KOPT-K1 (cell line): ENCODE data around the gene EXD3.

Experiments used
- H3K27ac ChIP-seq: fragments of 200-600 bp; sonication (generic); 2 replicates; pipeline ENCODE4 v1.5.1; 2016; ENCODE audit warnings: antibody characterized with exemption, mild to moderate bottlenecking, low read depth, low read length; ENCODE audit not compliant: poor library complexity, severe bottlenecking
- H3K36me3 ChIP-seq: fragments of 200-600 bp; sonication (generic); 2 replicates; pipeline ENCODE4 v1.5.1; 2017; ENCODE audit warnings: antibody characterized with exemption, mild to moderate bottlenecking, low read length, moderate library complexity; ENCODE audit not compliant: insufficient read depth
- H3K9me3 ChIP-seq: fragments of 200-600 bp; sonication (generic); 2 replicates; pipeline ENCODE4 v1.5.1; 2017; ENCODE audit warnings: antibody characterized with exemption, low read length, mild to moderate bottlenecking; ENCODE audit not compliant: insufficient read depth, poor library complexity, severe bottlenecking

Gene EXD3

DNA sequence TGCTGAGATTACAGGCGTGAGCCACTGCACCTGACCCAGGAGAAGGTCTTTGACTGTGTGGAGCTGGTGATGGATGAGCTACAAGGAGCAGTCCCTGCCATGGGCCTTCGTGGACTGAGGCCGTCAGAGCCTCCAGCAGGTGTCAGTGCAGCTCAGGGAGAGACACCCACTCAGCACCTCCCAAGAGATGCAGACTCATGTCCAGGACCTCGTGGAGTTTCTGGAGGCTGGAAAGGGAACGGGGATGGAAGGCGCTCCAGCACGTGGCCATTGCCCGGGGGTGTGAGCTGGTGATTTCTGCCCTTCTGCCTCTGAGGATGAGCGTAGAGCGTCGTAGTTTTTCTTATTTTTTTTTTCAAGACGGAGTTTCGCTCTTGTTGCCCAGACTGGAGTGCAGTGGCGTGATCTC lies 136.0 kb downstream of the EXD3 start:
- no peaks in the 10 kb centered on the region for H3K9me3 ChIP-seq
- H3K36me3 ChIP-seq: no peaks in the 10 kb centered on the region
- H3K27ac ChIP-seq: no peak overlapping the region

DNA sequence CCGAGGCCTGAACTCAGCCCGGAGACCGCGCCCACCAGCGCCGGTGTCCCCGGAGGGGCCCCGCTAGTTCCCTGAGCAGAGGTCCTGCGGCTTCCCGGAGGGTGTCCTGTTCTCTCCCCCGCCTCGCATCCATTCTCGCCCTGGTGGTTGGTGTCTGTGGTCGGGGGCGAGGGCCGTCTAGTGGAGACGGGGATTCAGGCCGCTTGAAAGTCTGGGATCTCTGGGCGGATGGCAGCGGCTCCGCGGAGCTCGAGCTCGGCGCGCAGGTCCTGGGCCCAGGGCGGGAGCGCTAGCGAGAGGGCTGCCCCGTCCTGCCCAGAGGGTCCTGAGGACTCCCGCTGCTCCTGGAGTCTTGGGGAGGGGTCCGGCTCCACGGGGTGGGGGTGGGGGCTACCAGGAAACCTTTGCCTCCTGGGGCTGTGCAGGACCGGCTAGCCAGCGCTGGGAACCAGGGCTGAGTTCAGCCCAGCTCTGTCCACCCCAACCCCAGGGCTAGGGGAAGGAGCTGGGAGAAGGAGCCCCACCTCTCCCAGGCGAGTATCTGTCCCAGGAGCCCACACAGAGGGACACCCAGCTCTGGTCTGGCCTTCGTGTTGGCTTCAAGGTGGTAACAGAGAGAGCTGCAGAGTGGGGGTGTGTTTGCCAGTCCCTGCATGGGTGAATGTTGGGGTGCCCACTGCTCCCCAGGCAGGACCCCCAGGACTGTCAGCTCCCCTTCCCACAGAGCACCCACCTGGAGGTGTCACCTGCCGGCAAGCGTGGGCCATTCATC lies 141.4 kb downstream of the EXD3 start:
- Histone ChIP-seq H3K9me3 (no peaks in the 10 kb centered on the region), H3K27ac (no peak overlapping the region), H3K36me3 (no peaks in the 10 kb centered on the region)

DNA sequence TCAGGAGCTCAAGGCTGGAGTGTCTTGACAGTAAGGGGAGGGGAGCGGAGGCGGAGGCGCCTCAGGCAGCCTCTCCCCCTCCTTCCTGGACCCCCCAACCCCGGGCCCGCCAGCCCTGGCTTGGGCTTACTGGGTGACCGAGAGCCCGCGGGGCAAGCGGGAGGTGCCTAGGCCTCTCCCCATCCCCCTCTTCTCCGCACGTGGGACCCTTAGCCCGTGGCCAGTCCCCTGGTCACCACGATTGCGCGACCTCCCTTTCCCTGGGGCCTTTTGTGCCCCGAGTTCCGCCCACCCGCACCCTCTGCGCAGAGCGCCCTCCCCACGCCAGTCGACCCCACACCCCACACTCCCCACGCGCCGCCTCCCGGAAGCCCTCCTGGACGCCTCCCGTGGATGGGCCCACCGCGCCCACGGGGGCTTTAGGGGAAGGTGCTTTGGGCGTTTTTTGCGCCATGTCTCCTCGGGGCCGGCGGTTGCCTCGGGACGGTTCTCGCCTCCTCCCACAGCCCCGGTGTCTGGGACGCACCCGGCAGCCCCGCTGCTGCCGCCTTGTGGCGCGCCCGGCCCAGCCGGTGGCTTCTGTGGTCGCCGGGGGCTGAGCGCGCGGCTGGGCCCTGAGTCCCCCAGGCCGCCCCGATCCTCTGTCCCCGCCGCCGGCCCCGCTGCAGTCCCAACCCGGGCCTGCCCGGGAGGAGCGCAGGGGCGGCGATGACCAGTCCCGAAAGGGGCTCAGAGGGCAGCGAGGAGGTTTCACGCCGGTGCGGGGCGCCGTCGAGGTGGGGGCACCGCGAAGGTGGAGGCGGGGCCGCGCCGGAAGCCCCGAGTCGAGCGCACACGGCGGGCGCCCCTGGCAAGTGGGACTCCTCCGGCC lies 142.3 kb downstream of the EXD3 start:
- Histone ChIP-seq H3K36me3 (no peaks in the 10 kb centered on the region), H3K9me3 (no peaks in the 10 kb centered on the region), H3K27ac (no peak overlapping the region)

DNA sequence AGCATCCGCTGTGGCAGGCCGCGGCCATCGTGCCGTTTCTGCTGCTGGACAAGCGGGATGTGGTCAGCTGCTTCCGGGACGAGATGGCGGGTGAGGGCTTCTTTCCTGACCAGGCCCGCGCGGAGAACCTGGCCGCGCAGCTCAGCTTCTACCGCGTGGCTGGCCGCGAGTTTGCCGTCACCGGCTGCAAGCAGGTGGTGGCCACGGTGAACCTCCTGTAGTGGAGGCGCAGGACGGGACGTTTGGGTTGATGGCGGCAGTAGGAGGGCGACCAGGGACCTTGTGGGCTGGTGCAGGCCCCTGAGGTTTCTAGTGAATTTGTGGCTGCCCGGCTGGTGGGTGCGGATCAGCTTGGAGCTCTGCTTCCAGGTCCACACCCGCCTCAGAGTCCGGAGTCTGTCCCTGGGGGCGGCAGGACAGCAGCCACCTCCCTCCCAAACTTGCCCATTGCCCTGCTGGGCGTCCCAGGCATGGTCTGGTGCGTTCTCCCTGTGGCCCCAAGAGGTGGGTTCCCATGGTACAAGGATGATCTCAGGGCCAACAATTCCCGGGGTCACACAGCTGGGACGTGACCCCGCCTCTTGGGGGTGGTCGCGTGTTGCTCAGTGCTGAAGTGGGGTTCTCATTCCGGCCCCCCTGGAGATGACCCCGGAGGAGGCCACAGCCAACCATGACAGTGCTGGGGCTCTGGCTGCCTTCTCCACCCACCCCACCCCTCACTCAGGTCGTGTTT lies 143.1 kb downstream of the EXD3 start:
- Histone ChIP-seq H3K27ac (no peak overlapping the region), H3K9me3 (no peaks in the 10 kb centered on the region), H3K36me3 (no peaks in the 10 kb centered on the region)

DNA sequence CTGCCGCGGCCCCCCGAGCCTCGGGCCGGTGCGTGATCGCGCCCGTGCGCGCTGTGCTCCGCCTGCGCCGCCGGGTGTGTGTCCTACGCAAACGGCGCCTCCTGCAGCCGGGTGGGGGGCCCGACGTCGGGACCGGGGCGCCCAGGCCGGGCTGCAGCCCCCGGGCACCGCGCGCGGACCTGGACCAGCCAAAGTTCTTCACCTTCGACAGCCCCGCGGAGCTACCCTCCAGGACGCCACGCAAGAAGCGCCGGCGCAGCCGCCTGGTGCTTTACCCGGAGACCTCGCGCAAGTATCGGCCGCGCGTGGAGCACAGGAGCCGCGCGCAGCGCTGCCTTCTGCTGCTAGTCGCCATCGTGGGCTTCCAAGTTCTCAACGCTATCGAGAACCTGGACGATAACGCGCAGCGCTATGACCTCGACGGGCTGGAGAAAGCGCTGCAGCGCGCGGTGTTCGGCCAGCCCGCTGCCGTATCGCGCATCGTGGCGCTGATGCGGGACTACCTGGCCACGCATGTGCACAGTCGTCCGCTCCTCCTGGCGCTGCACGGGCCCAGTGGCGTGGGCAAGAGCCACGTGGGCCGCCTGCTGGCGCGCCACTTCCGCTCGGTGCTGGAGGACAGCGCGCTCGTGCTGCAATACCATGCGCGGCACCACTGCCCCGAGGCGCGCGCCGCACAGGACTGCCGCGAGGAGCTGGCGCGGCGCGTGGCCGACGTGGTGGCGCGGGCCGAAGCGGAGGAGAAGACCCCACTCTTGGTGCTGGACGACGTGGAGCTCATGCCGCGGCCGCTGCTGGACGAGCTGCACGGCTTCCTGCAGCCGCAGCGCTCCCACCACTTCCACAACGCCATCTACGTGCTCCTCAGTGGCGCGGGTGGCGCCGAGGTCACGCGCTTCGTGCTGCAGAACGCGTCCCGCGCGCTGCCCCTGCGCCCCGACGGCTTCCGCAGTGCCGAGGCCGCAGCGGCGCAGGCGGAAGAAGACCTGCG lies 143.9 kb downstream of the EXD3 start:
- Histone ChIP-seq H3K36me3 (peaks cover 2% of the 10 kb centered on the region; the same call in 1 of the 2 replicates), H3K9me3 (no peaks in the 10 kb centered on the region), H3K27ac (no peak overlapping the region)

DNA sequence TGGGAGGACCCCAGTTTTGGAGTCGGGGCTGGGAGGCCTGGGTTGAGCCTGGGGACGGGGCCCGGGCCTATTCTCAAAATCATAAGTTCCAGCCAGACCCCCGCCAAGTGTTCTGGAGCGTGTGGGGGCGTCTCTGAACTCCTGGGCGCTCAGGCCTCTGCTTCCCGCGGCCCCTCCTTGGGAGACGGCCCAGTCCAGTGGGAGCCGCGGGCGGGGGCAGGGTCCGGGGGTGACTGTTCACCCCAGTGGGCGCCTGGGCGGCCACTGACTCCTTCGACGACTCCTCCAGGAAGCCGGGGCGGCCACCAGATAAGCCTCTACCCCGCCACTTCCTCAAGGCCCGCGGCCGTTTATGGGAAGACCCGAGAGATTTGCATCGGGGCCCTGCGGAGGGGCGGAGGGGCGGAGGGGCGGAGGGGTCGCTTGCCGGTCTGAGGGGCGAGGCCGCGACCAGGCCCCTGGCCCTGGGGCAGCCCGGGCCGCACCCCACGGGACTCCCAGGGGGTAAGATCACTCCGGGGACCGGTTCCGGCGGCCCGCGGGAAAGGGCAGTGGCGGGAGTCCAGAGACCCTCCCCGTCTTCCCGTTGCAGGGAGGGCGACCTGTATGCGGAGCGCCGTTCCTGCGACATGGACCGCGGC lies 144.8 kb downstream of the EXD3 start:
- Histone ChIP-seq H3K9me3 (no peaks in the 10 kb centered on the region), H3K36me3 (peaks cover 8% of the 10 kb centered on the region), H3K27ac (no peak overlapping the region)

DNA sequence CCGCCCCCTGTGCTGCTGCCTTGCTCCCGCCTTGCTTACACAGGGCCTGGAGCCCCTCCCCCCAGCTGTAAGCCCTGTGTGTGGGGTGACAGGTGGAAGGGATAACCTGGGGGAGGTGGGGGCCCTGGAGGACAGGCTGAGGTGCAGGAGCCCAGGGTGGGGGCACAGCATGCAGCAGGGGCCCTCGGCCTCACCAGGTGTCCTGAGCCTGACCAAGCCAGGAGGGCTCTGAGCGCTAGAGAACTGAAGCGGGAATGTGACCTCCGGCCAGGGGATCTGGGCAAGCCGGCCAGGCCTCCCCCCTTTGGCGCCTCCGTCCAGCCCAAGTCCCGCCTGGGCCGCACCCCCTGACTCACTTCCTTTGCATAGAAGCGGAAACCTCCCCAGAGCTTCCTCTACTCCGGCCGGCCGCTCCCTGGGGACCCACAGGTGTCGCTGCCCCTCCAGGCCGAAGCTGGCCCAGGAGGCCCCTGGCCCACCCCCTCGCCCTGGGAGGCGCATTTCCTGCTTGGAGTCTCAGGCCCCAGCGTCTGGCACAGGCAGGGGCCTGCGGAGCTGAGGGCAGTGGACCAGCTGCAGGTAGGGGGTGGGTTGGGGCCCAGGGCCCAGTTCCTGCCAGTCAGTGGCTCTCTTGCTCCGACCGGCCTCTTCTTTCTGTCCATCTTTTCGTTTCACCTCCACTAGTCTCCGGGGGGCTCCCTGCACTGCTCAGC lies 145.5 kb downstream of the EXD3 start, which contains the start of gene TOR4A:
TSS of gene TOR4A (plus strand) at position 398 of the 713 bp plus-strand sequence. CDS start 964 bp downstream, outside the sequence.
- H3K9me3 ChIP-seq: no peaks in the 10 kb centered on the region
- peaks cover 15% of the 10 kb centered on the region for H3K36me3 ChIP-seq
- H3K27ac ChIP-seq: no peak within 1 kb of the TSS

DNA sequence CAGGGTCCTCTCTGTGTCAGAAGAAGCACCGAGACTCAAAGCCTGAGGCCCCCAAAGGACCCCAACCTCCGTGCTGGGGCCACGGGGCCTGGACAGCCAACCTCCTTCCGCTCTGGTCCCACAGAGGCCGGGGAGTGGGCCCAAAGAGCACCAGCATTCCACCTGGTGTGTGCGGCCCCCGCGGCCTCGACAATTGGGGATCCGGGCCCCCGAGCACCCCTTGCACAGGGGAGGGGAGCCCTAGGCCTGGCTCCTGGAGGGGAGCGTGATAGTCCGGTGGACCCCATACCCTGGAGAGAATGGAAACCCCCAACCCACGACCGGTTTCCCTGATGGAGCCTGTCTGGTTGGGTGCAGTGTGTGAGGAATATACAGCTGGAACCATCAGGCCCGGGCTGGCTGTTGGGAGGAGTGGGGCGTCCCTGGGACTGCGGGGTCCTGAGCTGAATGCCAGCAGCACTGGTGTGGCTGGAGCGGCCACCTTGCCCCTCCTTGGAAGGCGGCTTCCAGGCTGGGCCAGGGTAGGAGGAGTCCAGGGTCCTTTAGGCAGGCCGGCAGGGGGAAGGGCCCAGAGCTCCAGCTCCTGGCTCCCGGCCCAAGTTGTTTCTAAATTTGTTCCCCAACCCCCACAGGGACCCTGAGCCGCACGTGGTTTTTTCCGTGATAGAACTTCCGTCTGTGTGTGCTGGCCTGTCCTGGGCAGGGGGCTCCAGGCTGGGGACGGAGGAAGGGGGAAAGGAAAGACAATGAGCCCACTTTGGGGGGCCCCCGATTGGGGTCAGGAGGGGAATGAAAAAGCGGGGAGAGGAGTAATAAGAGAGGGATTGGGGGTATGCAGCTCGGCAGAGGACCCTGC lies 146.3 kb downstream of the EXD3 start:
- Histone ChIP-seq H3K27ac (no peak overlapping the region), H3K36me3 (peaks cover 20% of the 10 kb centered on the region), H3K9me3 (no peaks in the 10 kb centered on the region)

DNA sequence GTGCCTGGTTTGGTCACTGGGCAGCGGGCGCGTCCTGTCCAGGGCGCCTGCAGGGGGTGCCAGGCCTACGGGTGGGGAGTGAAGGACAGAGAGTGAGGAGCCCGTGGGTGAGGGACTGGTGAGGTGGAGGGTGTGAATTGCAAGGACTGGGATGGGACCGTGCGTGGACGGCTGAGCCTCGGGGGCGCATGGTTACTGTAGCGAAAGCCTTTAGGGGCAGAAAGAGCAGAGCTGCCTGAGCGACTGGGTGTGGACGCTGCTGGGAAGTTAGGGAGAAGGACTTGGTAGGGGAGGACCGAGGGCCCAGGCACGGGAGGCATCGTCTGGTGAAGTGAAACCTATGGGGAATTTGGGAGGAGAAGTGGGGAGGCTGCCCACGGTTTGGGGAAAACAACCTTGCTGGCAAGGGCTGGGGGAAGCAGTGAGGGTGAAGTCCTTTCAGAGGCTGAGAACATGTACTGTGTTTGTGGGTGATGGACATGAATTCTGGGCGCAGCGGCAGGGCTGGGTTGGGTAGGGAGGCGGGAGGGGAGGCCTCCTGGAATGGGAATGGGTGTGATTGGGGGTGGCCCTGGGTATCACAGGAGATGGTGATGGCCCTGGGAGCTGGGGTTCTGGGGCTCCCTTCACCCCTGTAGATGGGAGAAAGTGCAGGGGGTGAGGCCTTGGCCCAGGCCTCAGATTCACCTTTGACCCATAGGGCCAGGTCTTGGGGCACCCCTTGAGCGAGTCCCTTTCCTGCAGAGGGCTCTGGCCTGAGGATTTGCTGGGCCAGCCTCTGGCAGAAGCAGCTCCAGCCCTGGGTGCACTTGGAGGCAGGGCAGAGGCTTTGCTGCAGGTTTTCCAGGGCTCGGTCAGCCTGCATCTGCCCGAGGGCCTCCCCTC lies 147.1 kb downstream of the EXD3 start:
- Histone ChIP-seq H3K9me3 (no peaks in the 10 kb centered on the region), H3K36me3 (peaks cover 20% of the 10 kb centered on the region), H3K27ac (no peak overlapping the region)

DNA sequence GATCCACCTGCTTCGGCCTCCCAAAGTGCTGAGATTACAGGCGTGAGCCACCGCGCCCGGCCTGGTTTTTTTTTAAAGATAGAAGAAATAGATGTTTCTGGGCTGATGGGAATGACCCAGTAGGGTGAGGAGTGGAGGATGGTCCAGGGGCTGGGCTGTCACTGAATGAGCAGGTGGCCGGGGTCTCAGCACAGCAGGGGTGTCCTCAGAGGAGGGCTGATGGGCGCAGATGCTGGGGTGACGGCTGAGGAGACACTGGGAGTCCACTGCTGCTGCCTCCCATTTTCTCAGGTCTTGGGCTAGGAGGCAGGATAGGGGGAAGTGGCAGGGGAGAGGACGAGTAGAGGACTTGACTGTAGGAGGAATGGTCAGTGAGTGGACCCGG lies 147.8 kb downstream of the EXD3 start:
- H3K27ac ChIP-seq: no peak overlapping the region
- H3K36me3 ChIP-seq: peaks cover 20% of the 10 kb centered on the region
- H3K9me3 ChIP-seq: no peaks in the 10 kb centered on the region

DNA sequence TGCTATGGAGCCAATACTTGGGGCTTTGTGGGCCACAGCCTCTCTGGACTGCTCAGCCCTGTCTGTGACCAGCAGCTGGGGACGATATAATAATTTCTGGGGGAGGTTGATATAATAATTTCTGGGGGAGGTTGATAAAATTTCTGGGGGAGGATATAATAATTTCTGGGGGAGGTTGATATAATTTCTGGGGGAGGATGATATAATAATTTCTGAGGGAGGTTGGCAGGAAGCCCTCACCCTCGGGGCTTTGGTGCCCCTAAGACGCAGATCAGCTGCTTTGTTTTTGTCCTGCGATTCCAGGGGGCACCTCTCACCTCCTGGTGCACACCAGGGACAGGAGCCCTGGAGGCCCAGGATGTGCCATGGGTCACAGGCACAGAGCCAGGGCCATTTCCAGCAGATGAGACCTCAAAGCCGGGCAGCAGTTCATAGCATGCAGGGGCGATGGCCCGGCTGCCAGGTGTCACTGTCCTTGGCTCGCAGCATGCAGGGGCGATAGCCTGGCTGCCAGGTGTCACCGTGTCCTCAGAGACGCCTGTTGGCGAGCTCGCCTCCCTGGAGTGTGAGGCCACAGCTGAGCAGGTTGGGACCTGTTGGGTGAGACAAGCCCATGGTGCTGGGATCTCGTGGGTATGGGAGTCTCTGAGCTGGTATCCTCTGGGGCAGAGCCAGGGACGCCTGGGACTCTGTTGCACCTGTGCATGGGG lies 149.2 kb downstream of the EXD3 start:
- no peak overlapping the region for H3K27ac ChIP-seq

More for the DNA sequence above, 149.2 kb downstream of the EXD3 start:
- Histone ChIP-seq H3K9me3 (no peaks in the 10 kb centered on the region), H3K36me3 (peaks cover 32% of the 10 kb centered on the region)
